Endothelial cell of umbilical vein (primary cell): Measurements from ENCODE around the gene ZNF511. TPM values are rescaled to one million over a fixed set of nuclear protein-coding genes. Genes with fewer than 3 reads are reported as not detected.

ENCODE experiments used
- BruUV-seq: library from RNA; stranded (reverse); fragments of 400-500 nt; replicated peaks from 2 replicates; lab custom pipeline; 2021; lab: Mats Ljungman, UMichigan
- CTCF ChIA-PET: fragments of 300-600, 350-600 bp; sonication (Branson Sonifier 250); formaldehyde crosslinking; loops from one replicate; lab custom pipeline; 2021; ENCODE audit warnings: antibody characterized with exemption, inconsistent platforms; lab: Charles Lee
- POLR2A ChIA-PET: fragments of 300-600, 350-600 bp; sonication (Branson Sonifier 250); formaldehyde crosslinking; loops from one replicate; lab custom pipeline; 2021; ENCODE audit warnings: antibody characterized with exemption, inconsistent platforms; lab: Charles Lee
- DNase-seq: peaks from one replicate; pipeline ENCODE4 v3.0.0-alpha.2; 2011; ENCODE audit warnings: low read depth, low spot score
- FAIRE-seq: peaks from 2 replicates; lab custom pipeline; 2011; peaks lifted over from hg19 to GRCh38; lab: Jason Lieb, UNC
- H2AFZ ChIP-seq: 2 replicates; pipeline ENCODE4 v1.6.0; 2012; ENCODE audit warnings: low read depth, low read length, control low read depth, inconsistent platforms
- H3K27ac ChIP-seq: 2 replicates; pipeline ENCODE4 v1.5.1; 2011; ENCODE audit warnings: low read depth, mild to moderate bottlenecking, control low read depth, low read length, moderate library complexity; ENCODE audit not compliant: insufficient read depth
- H3K27me3 ChIP-seq, 2 experiments: 2 replicates each; pipeline versions ENCODE4 v1.6.0 to v1.6.1; 2011; ENCODE audit warnings: low read length in 2 of 2, mixed read lengths in 1 of 2; ENCODE audit not compliant: control insufficient read depth in 2 of 2, insufficient read depth in 2 of 2
- H3K36me3 ChIP-seq, 2 experiments: 2 replicates in 1 of 2; 3 replicates in 1 of 2; pipeline ENCODE4 v1.5.1; 2011; ENCODE audit warnings: low read length in 2 of 2, mild to moderate bottlenecking in 1 of 2, moderate library complexity in 1 of 2; ENCODE audit not compliant: control insufficient read depth in 2 of 2, insufficient read depth in 2 of 2; ENCODE audit errors: extremely low read depth in 1 of 2
- H3K4me1 ChIP-seq: 3 replicates; pipeline ENCODE4 v1.5.1; 2011; ENCODE audit warnings: mild to moderate bottlenecking, low read length; ENCODE audit not compliant: control insufficient read depth, insufficient read depth; ENCODE audit errors: extremely low read depth
- H3K4me2 ChIP-seq: 2 replicates; pipeline ENCODE4 v1.6.1; 2011; ENCODE audit warnings: low read length, control low read depth, mixed read lengths; ENCODE audit not compliant: insufficient read depth
- H3K4me3 ChIP-seq, 3 experiments: fragments of 200-600 bp in 1 of 3; sonication (generic), shearing (Covaris generic) in 1 of 3; replicated peaks in 1 of 3; 2 replicates each; pipeline ENCODE4 v1.5.1; 2011 to 2016; ENCODE audit warnings: control low read depth in 3 of 3, low read length in 3 of 3, mild to moderate bottlenecking in 2 of 3, inconsistent platforms in 1 of 3, low read depth in 1 of 3, moderate library complexity in 1 of 3; ENCODE audit not compliant: insufficient read depth in 1 of 3
- H3K79me2 ChIP-seq: 2 replicates; pipeline ENCODE4 v1.6.0; 2012; ENCODE audit warnings: low read length, inconsistent platforms; ENCODE audit not compliant: control insufficient read depth, insufficient read depth
- H3K9ac ChIP-seq: replicated peaks from 2 replicates; pipeline ENCODE3; 2011; ENCODE audit warnings: low read length, control low read depth; ENCODE audit not compliant: insufficient read depth; ENCODE audit errors: extremely low read depth
- H3K9me1 ChIP-seq: replicated peaks from 3 replicates; pipeline ENCODE4 v1.6.0; 2011; ENCODE audit warnings: mild to moderate bottlenecking, low read length; ENCODE audit not compliant: control insufficient read depth, insufficient read depth; ENCODE audit errors: extremely low read depth
- H3K9me3 ChIP-seq: replicated peaks from 2 replicates; pipeline ENCODE4 v1.5.1; 2012; ENCODE audit warnings: low read length, inconsistent platforms; ENCODE audit not compliant: control insufficient read depth, insufficient read depth
- H4K20me1 ChIP-seq: replicated peaks from 2 replicates; pipeline ENCODE3; 2011; ENCODE audit warnings: mild to moderate bottlenecking, low read length; ENCODE audit not compliant: control insufficient read depth, insufficient read depth; ENCODE audit errors: extremely low read depth
- EZH2 ChIP-seq: IDR thresholded peaks from 2 replicates; pipeline ENCODE4 v1.6.1; 2012; ENCODE audit warnings: borderline replicate concordance, low read depth, mild to moderate bottlenecking, moderate library complexity, low read length, inconsistent platforms; ENCODE audit not compliant: severe bottlenecking
- FOS ChIP-seq: IDR thresholded peaks from 2 replicates; pipeline ENCODE4 v1.6.1; 2011; ENCODE audit warnings: mild to moderate bottlenecking, low read length, moderate library complexity, borderline replicate concordance; ENCODE audit not compliant: insufficient read depth
- GATA2 ChIP-seq: IDR thresholded peaks from 2 replicates; pipeline ENCODE4 v1.7.0; 2011; ENCODE audit warnings: low read depth, mild to moderate bottlenecking, moderate library complexity, mixed read lengths, low read length; ENCODE audit not compliant: insufficient read length, insufficient read depth
- JUN ChIP-seq: IDR thresholded peaks from 2 replicates; pipeline ENCODE4 v1.6.1; 2011; ENCODE audit warnings: borderline replicate concordance, low read depth; ENCODE audit not compliant: insufficient read length, insufficient read depth
- MYC ChIP-seq: IDR thresholded peaks from one replicate; pipeline ENCODE4 v1.6.1; 2011; ENCODE audit warnings: mild to moderate bottlenecking, low read depth, low read length
- POLR2A ChIP-seq: IDR thresholded peaks from 2 replicates; pipeline ENCODE4 v1.6.1; 2012; ENCODE audit warnings: low read depth, mild to moderate bottlenecking, control low read depth, low read length
- POLR2AphosphoS5 ChIP-seq: IDR thresholded peaks from 2 replicates; pipeline ENCODE4 v1.6.1; 2012; ENCODE audit warnings: low read depth, mild to moderate bottlenecking, control low read depth, low read length, moderate library complexity; ENCODE audit not compliant: insufficient read depth
- dilution Hi-C: fragments of 300-500 bp; cut with MboI; formaldehyde crosslinking; loops from one replicate; pipeline ENCODE4 v1.15.0; 2019; ENCODE audit warnings: low sequenced_read_pairs; ENCODE audit not compliant: extremely low pct_ligation_motif_present
- intact Hi-C: fragments of 100-400 bp; cut with micrococcal nuclease; formaldehyde crosslinking; loops from one replicate; pipeline ENCODE4 v1.10.0; 2022
- polyA plus RNA-seq, 4 experiments: library from polyadenylated mRNA; depleted of rRNA in 3 of 4; stranded (reverse) in 3 of 4; unstranded in 1 of 4; fragments of >200 nt; gene quantifications; 2 replicates each; pipeline versions ENCODE4 v1.2.1 to v1.2.3, GENCODE V29; 2011 to 2012; ENCODE audit warnings: missing spikeins in 1 of 4
- total RNA-seq: library from RNA; stranded (reverse); gene quantifications from 2 replicates; pipeline ENCODE4 v1.2.3, GENCODE V29; 2021
- TF ChIP-seq, protein P1 (sequence below): IDR thresholded peaks from 2 replicates; pipeline ENCODE4 v1.6.1; 2011; ENCODE audit not compliant: insufficient read depth, insufficient read length
- TF ChIP-seq, protein P2 (sequence below), 2 donors: IDR thresholded peaks; 1 replicate in 1 of 2; 2 replicates in 1 of 2; pipeline ENCODE4 v1.5.1; 2011; ENCODE audit warnings: low read length in 2 of 2, mild to moderate bottlenecking in 2 of 2, moderate library complexity in 2 of 2, control low read depth in 1 of 2, inconsistent platforms in 1 of 2, low read depth in 1 of 2; ENCODE audit not compliant: insufficient read depth in 1 of 2; ENCODE audit errors: extremely low read depth in 1 of 2

The ZNF511 gene
- total and polyA plus RNA-seq, 2 donors (not counting 3 experiments of a cell fraction or from before 2014, with no cell fraction given), result 25.6 to 37.9 TPM

GRCh38 chr10:133292919-133293809, 15.6 kb upstream of the ZNF511 start:
- no TSS peak for BruUV-seq
- H3K4me1 ChIP-seq, result peaks cover 12% of the 10 kb centered on the region
- H3K9me1 ChIP-seq, result no peaks in the 10 kb centered on the region
- H2AFZ ChIP-seq, result no peak overlapping the region
- H3K36me3 ChIP-seq, result peaks cover 2 to 34% of the 10 kb centered on the region in 2 experiments
- peak overlapping the region; percentile 18 for H3K27ac ChIP-seq
- DNase-seq, result peak; percentile 63
- H3K9me3 ChIP-seq, result no peaks in the 10 kb centered on the region
- dilution Hi-C loops (no loop called here), intact Hi-C loops (loop anchor here (1.0 kb wide), 1 partner anchor 34 kb away; no protein-coding TSS in a partner anchor)
- ChIA-PET POLR2A (no interaction called here), CTCF (interaction anchor here (0.9 to 2.5 kb wide), 8 partner anchors 9 to 639 kb away, joined by 3 to 11 read pairs (median 5); no protein-coding TSS in a partner anchor)
- FAIRE-seq, result peak; percentile 94
- TF ChIP-seq POLR2AphosphoS5, result peak; percentile 82
- TF ChIP-seq MYC, result no peak
- TF ChIP-seq JUN, result peak; percentile 95
- TF ChIP-seq FOS, result peak; percentile 100
- H3K27me3 ChIP-seq, result no peaks in the 10 kb centered on the region
- no peak overlapping the region for H3K4me3 ChIP-seq
- no peaks in the 10 kb centered on the region for H4K20me1 ChIP-seq
- no peak overlapping the region for H3K9ac ChIP-seq
- H3K79me2 ChIP-seq, result no peaks in the 10 kb centered on the region
- peak overlapping the region; percentile 16 for H3K4me2 ChIP-seq

DNA sequence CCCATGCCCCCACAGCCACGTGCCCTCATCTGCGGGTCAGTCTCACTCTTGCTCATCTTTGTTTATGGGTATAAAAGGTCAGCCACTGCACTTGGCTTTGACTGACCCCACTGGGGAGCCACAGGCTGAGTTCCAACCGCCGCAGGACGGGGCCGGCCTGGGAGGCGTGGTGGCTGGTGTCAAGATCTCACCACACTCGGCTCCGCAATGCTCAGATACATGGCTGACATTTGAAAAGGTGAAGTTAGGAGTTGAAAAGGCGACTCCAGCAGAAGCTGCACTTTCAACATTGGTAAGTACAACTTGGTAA, 14.9 kb upstream of the ZNF511 start:
- intact Hi-C loops (loop anchor here (1.0 kb wide), 1 partner anchor 34 kb away; no protein-coding TSS in a partner anchor), dilution Hi-C loops (no loop called here)
- Histone ChIP-seq H3K4me3 (no peak overlapping the region), H3K27ac (no peak overlapping the region), H2AFZ (no peak overlapping the region), H3K9me3 (no peaks in the 10 kb centered on the region), H3K4me2 (no peak overlapping the region), H4K20me1 (no peaks in the 10 kb centered on the region), H3K79me2 (no peaks in the 10 kb centered on the region), H3K9ac (no peak overlapping the region), H3K4me1 (peaks cover 12% of the 10 kb centered on the region), H3K9me1 (no peaks in the 10 kb centered on the region), H3K27me3 (no peaks in the 10 kb centered on the region), H3K36me3 (peaks cover 2 to 38% of the 10 kb centered on the region in 2 experiments)
- DNase-seq (no peak), FAIRE-seq (no peak)
- TF ChIP-seq, protein P1, sequence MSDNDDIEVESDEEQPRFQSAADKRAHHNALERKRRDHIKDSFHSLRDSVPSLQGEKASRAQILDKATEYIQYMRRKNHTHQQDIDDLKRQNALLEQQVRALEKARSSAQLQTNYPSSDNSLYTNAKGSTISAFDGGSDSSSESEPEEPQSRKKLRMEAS, result no peak
- TF ChIP-seq FOS, result no peak
- TF ChIP-seq POLR2AphosphoS5, result no peak
- TF ChIP-seq, protein P2, sequence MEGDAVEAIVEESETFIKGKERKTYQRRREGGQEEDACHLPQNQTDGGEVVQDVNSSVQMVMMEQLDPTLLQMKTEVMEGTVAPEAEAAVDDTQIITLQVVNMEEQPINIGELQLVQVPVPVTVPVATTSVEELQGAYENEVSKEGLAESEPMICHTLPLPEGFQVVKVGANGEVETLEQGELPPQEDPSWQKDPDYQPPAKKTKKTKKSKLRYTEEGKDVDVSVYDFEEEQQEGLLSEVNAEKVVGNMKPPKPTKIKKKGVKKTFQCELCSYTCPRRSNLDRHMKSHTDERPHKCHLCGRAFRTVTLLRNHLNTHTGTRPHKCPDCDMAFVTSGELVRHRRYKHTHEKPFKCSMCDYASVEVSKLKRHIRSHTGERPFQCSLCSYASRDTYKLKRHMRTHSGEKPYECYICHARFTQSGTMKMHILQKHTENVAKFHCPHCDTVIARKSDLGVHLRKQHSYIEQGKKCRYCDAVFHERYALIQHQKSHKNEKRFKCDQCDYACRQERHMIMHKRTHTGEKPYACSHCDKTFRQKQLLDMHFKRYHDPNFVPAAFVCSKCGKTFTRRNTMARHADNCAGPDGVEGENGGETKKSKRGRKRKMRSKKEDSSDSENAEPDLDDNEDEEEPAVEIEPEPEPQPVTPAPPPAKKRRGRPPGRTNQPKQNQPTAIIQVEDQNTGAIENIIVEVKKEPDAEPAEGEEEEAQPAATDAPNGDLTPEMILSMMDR (IDR thresholded peaks at IDR 0.05; ENCODE audit: extremely low read depth in 1 of 2, insufficient read depth in 1 of 2, low read depth in 1 of 2, low read length in 2 of 2), result no peak
- no peak for TF ChIP-seq JUN
- no peak for TF ChIP-seq MYC
- TF ChIP-seq EZH2, result no peak
- TF ChIP-seq GATA2, result no peak
- TF ChIP-seq POLR2A, result no peak
- POLR2A ChIA-PET, result no interaction called here
- CTCF ChIA-PET, result interaction anchor here (1.1 to 2.5 kb wide), 6 partner anchors 10 to 639 kb away, joined by 3 to 11 read pairs (median 7); no protein-coding TSS in a partner anchor
- BruUV-seq, result no TSS peak
